Mesodermal cell (in vitro differentiated cells): ENCODE data around the gene LRRC4.
A peak's percentile ranks its signal among the peaks of the same experiment; 100 is the strongest.

Experiments
- H3K27ac ChIP-seq: 2 replicates; pipeline ENCODE4 v1.7.0; 2013; ENCODE audit warnings: mild to moderate bottlenecking, low read depth, low read length, moderate library complexity; ENCODE audit not compliant: severe bottlenecking
- H3K36me3 ChIP-seq: 2 replicates; pipeline ENCODE4 v1.7.1; 2013; ENCODE audit warnings: mild to moderate bottlenecking, low read length, moderate library complexity; ENCODE audit not compliant: control insufficient read depth, insufficient read depth
- H3K4me1 ChIP-seq: one replicate; pipeline ENCODE4 v1.7.1; 2013; ENCODE audit warnings: mild to moderate bottlenecking, low read length; ENCODE audit not compliant: insufficient read depth, control insufficient read depth, poor library complexity, severe bottlenecking
- H3K4me3 ChIP-seq: 2 replicates; pipeline ENCODE4 v1.7.0; 2013; ENCODE audit warnings: low read length, control low read depth, mild to moderate bottlenecking; ENCODE audit not compliant: insufficient read depth, poor library complexity, severe bottlenecking; ENCODE audit errors: extremely low read depth
- H3K9me3 ChIP-seq: 2 replicates; pipeline ENCODE4 v1.7.1; 2013; ENCODE audit warnings: mild to moderate bottlenecking, low read length, moderate library complexity; ENCODE audit not compliant: control insufficient read depth
- WGBS, 2 experiments: methylation state at CpG; one replicate each; pipeline ENCODE4 v1.1.5; 2013; ENCODE audit warnings: missing lambda C conversion rate in 2 of 2; ENCODE audit not compliant: insufficient coverage in 2 of 2; 5-methylcytosine and 5-hydroxymethylcytosine counted together

LRRC4 gene

DNA sequence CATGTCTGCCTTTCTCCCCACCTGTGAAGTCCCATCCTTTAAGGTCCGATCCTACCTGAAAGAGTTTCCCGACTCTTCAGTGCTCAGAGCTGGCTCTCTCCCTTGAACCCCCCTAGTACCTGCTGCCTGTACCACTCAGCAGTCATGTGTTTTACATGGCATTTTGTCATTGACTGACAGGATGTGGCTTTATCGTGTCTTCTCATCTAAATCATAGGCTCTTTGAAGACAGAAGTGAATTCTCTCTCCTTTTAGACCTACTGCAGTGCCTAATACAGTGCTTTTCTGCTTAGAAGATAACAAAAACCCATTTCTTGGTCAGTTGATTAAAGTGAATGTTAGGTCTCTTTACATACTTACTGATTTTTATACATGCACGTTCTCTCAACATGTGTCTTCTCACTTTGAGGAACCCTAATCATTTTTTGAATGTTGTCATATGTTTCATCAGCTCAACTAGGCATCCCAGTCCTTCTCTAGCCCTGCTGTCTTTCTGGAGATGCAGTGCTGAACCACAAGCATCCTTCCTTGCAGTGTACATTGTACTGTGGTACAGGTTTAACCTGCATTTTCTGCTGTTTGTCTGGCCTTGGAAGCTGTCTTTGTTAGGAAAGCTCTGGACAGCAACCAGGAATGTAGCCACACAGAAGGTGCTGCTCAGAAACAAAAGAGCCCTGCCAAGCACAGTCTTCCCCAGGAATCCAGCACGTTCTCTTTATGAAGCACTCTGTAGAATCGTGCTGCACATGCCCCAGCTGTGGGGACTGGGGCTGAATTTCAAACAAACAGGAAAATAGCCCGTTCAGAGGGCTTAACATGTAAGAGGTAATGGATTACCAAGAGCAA, 28.1 kb upstream of the LRRC4 start:
- WGBS, 2 experiments: 85 to 88% methylated on average over 5 to 6 of the region's 7 CpGs
- Histone ChIP-seq H3K27ac (no peak overlapping the region), H3K4me1 (peaks cover 28% of the 10 kb centered on the region), H3K4me3 (no peak overlapping the region), H3K36me3 (peaks cover 35% of the 10 kb centered on the region), H3K9me3 (no peaks in the 10 kb centered on the region)

DNA sequence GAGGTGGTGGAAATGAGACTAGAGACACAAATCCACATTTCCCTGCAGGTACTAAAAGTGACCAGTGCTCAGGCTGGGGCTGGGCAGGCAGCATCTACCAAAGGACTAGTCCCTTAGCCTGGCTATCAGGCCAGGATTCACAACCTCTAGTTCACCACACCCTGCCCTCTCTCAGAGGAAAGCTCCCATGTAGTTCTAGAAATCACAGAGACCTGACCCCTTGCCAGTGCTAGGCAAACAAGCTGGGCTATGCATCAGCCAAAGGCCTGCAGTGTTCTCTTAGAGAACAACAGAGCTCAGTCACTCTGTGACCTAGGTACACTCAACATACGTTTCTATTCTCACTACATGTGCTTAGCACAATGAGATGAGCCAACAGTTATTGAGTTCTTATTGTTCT, 26.7 kb upstream of the LRRC4 start:
- H3K27ac ChIP-seq: no peak overlapping the region
- peaks cover 29% of the 10 kb centered on the region for H3K36me3 ChIP-seq
- no peak overlapping the region for H3K4me3 ChIP-seq
- H3K4me1 ChIP-seq: peaks cover 25% of the 10 kb centered on the region
- 80% methylated on average over 1 of the region's 1 CpG; no CpG with 5 or more reads in 1 of the 2 experiments for WGBS, 2 experiments
- no peaks in the 10 kb centered on the region for H3K9me3 ChIP-seq

GRCh38 chr7:128056901-128057300, 25.7 kb upstream of the LRRC4 start:
- Histone ChIP-seq H3K4me1 (peaks cover 18% of the 10 kb centered on the region), H3K36me3 (peaks cover 34% of the 10 kb centered on the region), H3K27ac (no peak overlapping the region), H3K9me3 (no peaks in the 10 kb centered on the region), H3K4me3 (no peak overlapping the region)
- 87 to 97% methylated on average over 4 to 6 of the region's 8 CpGs for WGBS, 2 experiments

DNA sequence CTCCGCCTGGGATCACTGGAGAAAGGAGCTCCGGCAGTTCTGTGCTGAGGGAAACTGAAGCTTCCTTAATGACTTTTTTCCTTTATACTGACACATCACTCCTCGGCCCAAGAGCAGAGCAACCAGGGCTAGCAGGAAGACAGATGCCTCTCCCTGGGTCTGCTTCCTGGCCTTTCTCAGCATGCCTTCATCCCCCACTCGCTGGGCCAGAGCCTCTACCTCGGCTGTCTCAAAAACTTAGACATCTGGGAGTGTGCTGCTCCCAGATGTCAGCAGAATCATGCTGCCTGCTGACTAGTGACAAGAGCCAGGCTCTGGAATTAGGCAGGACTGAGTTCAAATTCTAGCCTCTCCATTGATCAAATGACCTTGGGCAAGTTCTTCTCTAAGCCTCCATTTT, 24.4 kb upstream of the LRRC4 start:
- Histone ChIP-seq H3K9me3 (no peaks in the 10 kb centered on the region), H3K4me3 (no peak overlapping the region), H3K27ac (peak overlapping the region; percentile 36), H3K36me3 (peaks cover 31% of the 10 kb centered on the region), H3K4me1 (peaks cover 18% of the 10 kb centered on the region)
- 72 to 77% methylated on average over 4 to 5 of the region's 5 CpGs for WGBS, 2 experiments

- Histone ChIP-seq H3K36me3 (peaks cover 29% of the 10 kb centered on the region), H3K4me3 (no peak overlapping the region), H3K27ac (no peak overlapping the region), H3K9me3 (no peaks in the 10 kb centered on the region), H3K4me1 (peaks cover 14% of the 10 kb centered on the region)
- WGBS, 2 experiments: 92 to 95% methylated on average over 2 to 3 of the region's 4 CpGs
Observed at GRCh38 chr7:128054511-128054910, 23.3 kb upstream of the LRRC4 start.

- Histone ChIP-seq H3K4me3 (no peak overlapping the region), H3K27ac (no peak overlapping the region)
Observed at GRCh38 chr7:128053991-128054390, 22.8 kb upstream of the LRRC4 start.

GRCh38 chr7:128053023-128053422, 21.8 kb upstream of the LRRC4 start:
- H3K27ac ChIP-seq: no peak overlapping the region
- peaks cover 29% of the 10 kb centered on the region for H3K36me3 ChIP-seq
- no peaks in the 10 kb centered on the region for H3K9me3 ChIP-seq
- H3K4me1 ChIP-seq: peaks cover 14% of the 10 kb centered on the region
- no peak overlapping the region for H3K4me3 ChIP-seq

More at GRCh38 chr7:128053991-128054390, 22.8 kb upstream of the LRRC4 start:
- Histone ChIP-seq H3K4me1 (peaks cover 14% of the 10 kb centered on the region), H3K9me3 (no peaks in the 10 kb centered on the region), H3K36me3 (peaks cover 29% of the 10 kb centered on the region)
- 97 to 98% methylated on average over 4 to 5 of the region's 5 CpGs for WGBS, 2 experiments

GRCh38 chr7:128052404-128052803, 21.2 kb upstream of the LRRC4 start:
- Histone ChIP-seq H3K27ac (no peak overlapping the region), H3K4me3 (no peak overlapping the region)
- 96 to 98% methylated on average over 8 to 9 of the region's 9 CpGs for WGBS, 2 experiments

DNA sequence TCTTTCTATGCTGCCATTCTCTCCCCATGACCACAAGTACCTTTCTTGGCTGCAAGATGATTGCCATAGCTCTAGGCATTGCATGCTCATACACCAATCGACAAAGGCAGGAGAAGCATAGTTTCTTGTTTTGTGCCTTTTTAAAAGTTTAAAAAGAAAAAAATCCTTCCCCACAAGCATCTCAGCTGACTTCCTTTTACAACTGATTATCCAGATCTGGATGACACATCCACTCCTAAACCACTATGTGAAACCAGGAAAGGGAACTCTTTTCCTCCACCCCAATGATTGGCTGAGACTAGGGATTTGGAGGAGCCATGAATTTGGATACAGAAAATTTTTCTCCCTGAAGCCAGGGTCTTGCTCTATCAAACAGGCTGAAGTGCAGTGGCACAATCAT, 14.5 kb upstream of the LRRC4 start:
- Histone ChIP-seq H3K4me3 (no peak overlapping the region), H3K9me3 (no peaks in the 10 kb centered on the region)
- no CpG with 5 or more reads among the region's 1 CpG for WGBS, 2 experiments

More at GRCh38 chr7:128052404-128052803, 21.2 kb upstream of the LRRC4 start:
- Histone ChIP-seq H3K4me1 (peaks cover 14% of the 10 kb centered on the region), H3K9me3 (no peaks in the 10 kb centered on the region), H3K36me3 (peaks cover 24% of the 10 kb centered on the region)

GRCh38 chr7:128045158-128045557, 13.9 kb upstream of the LRRC4 start:
- H3K36me3 ChIP-seq: peaks cover 14% of the 10 kb centered on the region
- H3K4me1 ChIP-seq: peaks cover 7% of the 10 kb centered on the region
- no peak overlapping the region for H3K27ac ChIP-seq
- 100% methylated on average over 1 of the region's 1 CpG; no CpG with 5 or more reads in 1 of the 2 experiments for WGBS, 2 experiments
- H3K4me3 ChIP-seq: no peak overlapping the region
- H3K9me3 ChIP-seq: no peaks in the 10 kb centered on the region

More for the DNA sequence above, 14.5 kb upstream of the LRRC4 start:
- no peak overlapping the region for H3K27ac ChIP-seq
- H3K4me1 ChIP-seq: peaks cover 7% of the 10 kb centered on the region
- H3K36me3 ChIP-seq: peaks cover 14% of the 10 kb centered on the region

GRCh38 chr7:128044064-128044463, 12.8 kb upstream of the LRRC4 start:
- Histone ChIP-seq H3K4me1 (peaks cover 7% of the 10 kb centered on the region), H3K9me3 (no peaks in the 10 kb centered on the region), H3K36me3 (peaks cover 14% of the 10 kb centered on the region), H3K4me3 (no peak overlapping the region), H3K27ac (no peak overlapping the region)
- WGBS, 2 experiments: 93 to 95% methylated on average over 3 to 4 of the region's 5 CpGs
